Kasumi-1 (cell line): ENCODE results near the gene MTHFD1L.

Experiments
- DNase-seq, 2 experiments: peaks; one replicate each; lab custom pipeline; 2025; lab: John Stamatoyannopoulos, UW

Gene MTHFD1L

GRCh38 chr6:150898399-150899170 is 33.1 kb downstream of the MTHFD1L start:
- no peak for DNase-seq

- DNase-seq: no peak
These were observed 33.7 kb downstream of the MTHFD1L start for GRCh38 chr6:150899231-150899630.

- DNase-seq: no peak
These were observed 34.5 kb downstream of the MTHFD1L start for GRCh38 chr6:150900049-150900448.

GRCh38 chr6:150902142-150902776 is 36.8 kb downstream of the MTHFD1L start:
- DNase-seq: no peak

- DNase-seq: no peak
These were observed 40.3 kb downstream of the MTHFD1L start for GRCh38 chr6:150905769-150906168.

GRCh38 chr6:150906641-150907326 is 41.3 kb downstream of the MTHFD1L start:
- DNase-seq: no peak

GRCh38 chr6:150907383-150907782 is 41.9 kb downstream of the MTHFD1L start:
- DNase-seq: no peak

- DNase-seq: no peak
These were observed 43.4 kb downstream of the MTHFD1L start for GRCh38 chr6:150908901-150909300.

GRCh38 chr6:150910561-150910960 is 45.1 kb downstream of the MTHFD1L start:
- DNase-seq: no peak

- no peak for DNase-seq
These were observed 48.9 kb downstream of the MTHFD1L start for GRCh38 chr6:150914372-150914771.

GRCh38 chr6:150915131-150915879 is 49.8 kb downstream of the MTHFD1L start:
- DNase-seq: no peak

- DNase-seq: no peak
These were observed 50.4 kb downstream of the MTHFD1L start for GRCh38 chr6:150915880-150916265.

GRCh38 chr6:150919938-150920337 is 54.4 kb downstream of the MTHFD1L start:
- no peak for DNase-seq

GRCh38 chr6:150922137-150922536 is 56.6 kb downstream of the MTHFD1L start:
- no peak for DNase-seq

GRCh38 chr6:150924808-150925589 is 59.5 kb downstream of the MTHFD1L start:
- no peak for DNase-seq

- DNase-seq: no peak
These were observed 60.1 kb downstream of the MTHFD1L start for GRCh38 chr6:150925590-150925928.

GRCh38 chr6:150925976-150926375 is 60.5 kb downstream of the MTHFD1L start:
- DNase-seq: no peak

- peak in 1 of 2 experiments; percentile 3 for DNase-seq
These were observed 63.4 kb downstream of the MTHFD1L start for GRCh38 chr6:150928882-150929281.

GRCh38 chr6:150929416-150929815 is 63.9 kb downstream of the MTHFD1L start:
- no peak for DNase-seq

- no peak for DNase-seq
These were observed 65.3 kb downstream of the MTHFD1L start for GRCh38 chr6:150930841-150931240.

- no peak for DNase-seq
These were observed 65.9 kb downstream of the MTHFD1L start for GRCh38 chr6:150931405-150931804.

GRCh38 chr6:150932996-150933395 is 67.5 kb downstream of the MTHFD1L start:
- DNase-seq: no peak
